HEK293 (cell line): ENCODE measurements around the gene CORO7.

Source experiments
- CTCF ChIA-PET: fragments of 350-600 bp; formaldehyde crosslinking; extraction: SDS; loops from one replicate; lab custom pipeline; 2021; ENCODE audit warnings: antibody characterized with exemption; lab: Yijun Ruan, JAX
- POLR2A ChIA-PET: fragments of 300-600 bp; formaldehyde crosslinking; extraction: SDS; loops from one replicate; lab custom pipeline; 2020; ENCODE audit warnings: antibody characterized with exemption, inconsistent platforms; lab: Yijun Ruan, JAX
- H3K27ac ChIP-seq: fragments of 200-500 bp; sonication (Bioruptor generic); 2 replicates; pipeline ENCODE4 v1.5.1; 2014; ENCODE audit warnings: low read depth, low read length, control low read depth, inconsistent platforms; ENCODE audit errors: extremely low read depth
- H3K36me3 ChIP-seq, 2 experiments: fragments of 200-500 bp in 1 of 2; sonication (Bioruptor generic) in 1 of 2; 1 replicate in 1 of 2; 2 replicates in 1 of 2; pipeline ENCODE4 v1.5.1; 2014 to 2017; ENCODE audit warnings: inconsistent platforms in 2 of 2, low read length in 2 of 2; ENCODE audit not compliant: control insufficient read depth in 2 of 2, insufficient read depth in 1 of 2
- H3K4me1 ChIP-seq: fragments of 200-500 bp; sonication (Bioruptor generic); 2 replicates; pipeline ENCODE4 v1.5.1; 2014; ENCODE audit warnings: mild to moderate bottlenecking, low read length, inconsistent platforms; ENCODE audit not compliant: control insufficient read depth, insufficient read depth
- H3K4me3 ChIP-seq: 2 replicates; pipeline ENCODE4 v1.5.1; 2011; ENCODE audit warnings: low read depth, mild to moderate bottlenecking, control low read depth, low read length, moderate library complexity
- H3K9me3 ChIP-seq: fragments of 200-500 bp; sonication (Bioruptor generic); 2 replicates; pipeline ENCODE4 v1.5.1; 2014; ENCODE audit warnings: low read depth, low read length, inconsistent platforms; ENCODE audit not compliant: control insufficient read depth, insufficient read depth
- BCL11B ChIP-seq: fragments of 450-650 bp; formaldehyde crosslinking; IDR thresholded peaks from 2 replicates; pipeline ENCODE4 v1.5.1; 2016; ENCODE audit warnings: low read depth, missing biosample characterization, missing genetic modification characterization
- EGR2 ChIP-seq: fragments of 450-650 bp; formaldehyde crosslinking; IDR thresholded peaks from 2 replicates; pipeline ENCODE4 v1.5.1; 2016; ENCODE audit warnings: low read depth, missing biosample characterization, missing genetic modification characterization
- KLF17 ChIP-seq: fragments of 450-650 bp; formaldehyde crosslinking; IDR thresholded peaks from 2 replicates; pipeline ENCODE4 v1.5.1; 2016; ENCODE audit warnings: missing biosample characterization, missing genetic modification characterization
- OSR2 ChIP-seq: fragments of 450-650 bp; formaldehyde crosslinking; IDR thresholded peaks from 2 replicates; pipeline ENCODE4 v1.5.1; 2016; ENCODE audit warnings: missing biosample characterization, missing genetic modification characterization
- PRDM4 ChIP-seq: fragments of 450-650 bp; formaldehyde crosslinking; IDR thresholded peaks from 2 replicates; pipeline ENCODE4 v1.5.1; 2017; ENCODE audit warnings: missing biosample characterization, missing genetic modification characterization
- ZBTB17 ChIP-seq: fragments of 450-650 bp; formaldehyde crosslinking; IDR thresholded peaks from 2 replicates; pipeline ENCODE4 v1.5.1; 2016; ENCODE audit warnings: missing biosample characterization, missing genetic modification characterization
- ZFHX2 ChIP-seq: fragments of 450-650 bp; formaldehyde crosslinking; conservative IDR thresholded peaks from 2 replicates; pipeline ENCODE4 v1.5.1; 2016; ENCODE audit warnings: missing biosample characterization, missing genetic modification characterization
- ZFP69B ChIP-seq: fragments of 450-650 bp; formaldehyde crosslinking; IDR thresholded peaks from 2 replicates; pipeline ENCODE4 v1.5.1; 2016; ENCODE audit warnings: missing biosample characterization, missing genetic modification characterization
- ZNF146 ChIP-seq: fragments of 450-650 bp; formaldehyde crosslinking; IDR thresholded peaks from 2 replicates; pipeline ENCODE4 v1.5.1; 2016; ENCODE audit warnings: missing biosample characterization, missing genetic modification characterization
- ZNF16 ChIP-seq: fragments of 450-650 bp; formaldehyde crosslinking; IDR thresholded peaks from 2 replicates; pipeline ENCODE4 v1.5.1; 2016; ENCODE audit warnings: low read depth, missing biosample characterization, missing genetic modification characterization
- ZNF174 ChIP-seq: fragments of 450-650 bp; formaldehyde crosslinking; IDR thresholded peaks from 2 replicates; pipeline ENCODE4 v1.5.0; 2017; ENCODE audit warnings: missing biosample characterization, mild to moderate bottlenecking, missing genetic modification characterization
- ZNF394 ChIP-seq: fragments of 450-650 bp; formaldehyde crosslinking; IDR thresholded peaks from 2 replicates; pipeline ENCODE4 v1.5.1; 2016; ENCODE audit warnings: missing biosample characterization, missing genetic modification characterization, mild to moderate bottlenecking, moderate library complexity, borderline replicate concordance
- ZNF433 ChIP-seq: fragments of 450-650 bp; formaldehyde crosslinking; IDR thresholded peaks from 2 replicates; pipeline ENCODE4 v1.5.1; 2016; ENCODE audit warnings: missing biosample characterization, missing genetic modification characterization, low read depth
- ZNF501 ChIP-seq: fragments of 450-650 bp; formaldehyde crosslinking; IDR thresholded peaks from 2 replicates; pipeline ENCODE4 v1.5.1; 2016; ENCODE audit warnings: missing biosample characterization, missing genetic modification characterization
- ZNF510 ChIP-seq: fragments of 450-650 bp; formaldehyde crosslinking; IDR thresholded peaks from 2 replicates; pipeline ENCODE4 v1.5.1; 2018; ENCODE audit warnings: mild to moderate bottlenecking, missing genetic modification characterization, missing biosample characterization; ENCODE audit not compliant: insufficient replicate concordance
- ZNF530 ChIP-seq: fragments of 450-650 bp; formaldehyde crosslinking; IDR thresholded peaks from 2 replicates; pipeline ENCODE4 v1.5.1; 2016; ENCODE audit warnings: low read depth, missing biosample characterization, missing genetic modification characterization
- ZNF626 ChIP-seq: fragments of 450-650 bp; sonication (Bioruptor Pico); formaldehyde crosslinking; IDR thresholded peaks from 2 replicates; pipeline ENCODE4 v1.5.1; 2018; ENCODE audit warnings: missing biosample characterization, missing genetic modification characterization, inconsistent platforms
- ZNF704 ChIP-seq: fragments of 450-650 bp; formaldehyde crosslinking; IDR thresholded peaks from 2 replicates; pipeline ENCODE4 v1.5.1; 2016; ENCODE audit warnings: missing biosample characterization, missing genetic modification characterization
- ZNF776 ChIP-seq: fragments of 450-650 bp; formaldehyde crosslinking; IDR thresholded peaks from 2 replicates; pipeline ENCODE4 v1.5.0; 2017; ENCODE audit warnings: missing biosample characterization, missing genetic modification characterization, borderline replicate concordance
- ZNF830 ChIP-seq: fragments of 450-650 bp; IDR thresholded peaks from 2 replicates; pipeline ENCODE4 v1.5.0; 2018; ENCODE audit warnings: missing biosample characterization, missing genetic modification characterization, low read depth, mild to moderate bottlenecking, moderate library complexity
- TF ChIP-seq, protein P1 (sequence below): fragments of 450-650 bp; formaldehyde crosslinking; IDR thresholded peaks from 2 replicates; pipeline ENCODE4 v1.5.1; 2016; ENCODE audit warnings: missing biosample characterization, missing genetic modification characterization, borderline replicate concordance
- TF ChIP-seq, protein P2 (sequence below): fragments of 450-650 bp; formaldehyde crosslinking; IDR thresholded peaks from 2 replicates; pipeline ENCODE4 v1.5.1; 2016; ENCODE audit warnings: missing biosample characterization, missing genetic modification characterization
- TF ChIP-seq, protein P3 (sequence below): fragments of 450-650 bp; formaldehyde crosslinking; IDR thresholded peaks from 2 replicates; pipeline ENCODE4 v1.5.1; 2016; ENCODE audit warnings: missing biosample characterization, missing genetic modification characterization

CORO7 gene

DNA sequence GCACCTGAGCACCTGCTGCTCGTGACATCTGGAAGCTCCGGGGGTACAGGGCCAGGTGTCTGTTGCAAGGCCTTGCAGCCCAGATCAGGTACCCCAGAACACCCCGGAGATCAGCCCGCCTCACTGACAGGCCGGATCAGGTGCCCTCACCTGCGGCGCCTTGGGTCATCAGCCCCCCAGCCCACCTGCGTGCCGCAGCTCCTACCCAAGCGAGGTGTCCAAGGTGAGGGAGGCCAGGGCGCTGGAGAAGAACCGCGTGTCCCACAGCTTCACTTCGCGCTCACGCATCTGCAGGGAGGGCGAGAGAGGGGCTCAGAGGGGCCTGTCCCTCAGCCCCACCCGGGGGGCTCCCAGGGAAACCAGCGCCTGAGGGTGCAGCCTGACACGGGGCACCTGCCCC lies 28.6 kb downstream of the CORO7 start:
- Histone ChIP-seq H3K9me3 (no peaks in the 10 kb centered on the region), H3K36me3 (peaks cover 0 to 48% of the 10 kb centered on the region in 2 experiments; a peak in 1 of 3 replicates), H3K4me1 (no peaks in the 10 kb centered on the region), H3K4me3 (no peak overlapping the region), H3K27ac (no peak overlapping the region)
- TF ChIP-seq OSR2 (tag by site-specific recombination) (no peak), ZNF510 (tag by site-specific recombination) (no peak), ZNF433 (no peak), ZNF16 (tag by site-specific recombination) (no peak), ZBTB17 (no peak), ZNF776 (tag by site-specific recombination) (no peak), ZNF830 (tag by site-specific recombination) (no peak), ZNF530 (tag by site-specific recombination) (no peak)
- ChIA-PET POLR2A (no interaction called here), CTCF (interaction anchor here (2.9 to 6.9 kb wide), 2 partner anchors 16 to 28 kb away, joined by 10 to 91 read pairs; no protein-coding TSS in a partner anchor)

GRCh38 chr16:4386951-4387565 lies 29.3 kb downstream of the CORO7 start:
- no peaks in the 10 kb centered on the region for H3K9me3 ChIP-seq
- CTCF ChIA-PET: interaction anchor here (0.5 to 6.9 kb wide), 5 partner anchors 9 to 666 kb away, joined by 3 to 91 read pairs (median 5); no protein-coding TSS in a partner anchor
- POLR2A ChIA-PET: no interaction called here
- TF ChIP-seq ZFHX2 (tag by site-specific recombination) (no peak), ZNF394 (tag by site-specific recombination) (no peak), BCL11B (tag by site-specific recombination) (no peak), ZNF174 (no peak), ZNF501 (tag by site-specific recombination) (no peak), KLF17 (tag by site-specific recombination) (0 out of 2 replicates have a peak, but pooled peaks have one; percentile 2), ZNF146 (no peak), EGR2 (tag by site-specific recombination) (peak; percentile 65; the same call in 1 of the 2 replicates), ZNF704 (tag by site-specific recombination) (no peak), ZFP69B (tag by site-specific recombination) (no peak), ZNF626 (no peak), PRDM4 (tag by site-specific recombination) (no peak)
- TF ChIP-seq, protein P1, sequence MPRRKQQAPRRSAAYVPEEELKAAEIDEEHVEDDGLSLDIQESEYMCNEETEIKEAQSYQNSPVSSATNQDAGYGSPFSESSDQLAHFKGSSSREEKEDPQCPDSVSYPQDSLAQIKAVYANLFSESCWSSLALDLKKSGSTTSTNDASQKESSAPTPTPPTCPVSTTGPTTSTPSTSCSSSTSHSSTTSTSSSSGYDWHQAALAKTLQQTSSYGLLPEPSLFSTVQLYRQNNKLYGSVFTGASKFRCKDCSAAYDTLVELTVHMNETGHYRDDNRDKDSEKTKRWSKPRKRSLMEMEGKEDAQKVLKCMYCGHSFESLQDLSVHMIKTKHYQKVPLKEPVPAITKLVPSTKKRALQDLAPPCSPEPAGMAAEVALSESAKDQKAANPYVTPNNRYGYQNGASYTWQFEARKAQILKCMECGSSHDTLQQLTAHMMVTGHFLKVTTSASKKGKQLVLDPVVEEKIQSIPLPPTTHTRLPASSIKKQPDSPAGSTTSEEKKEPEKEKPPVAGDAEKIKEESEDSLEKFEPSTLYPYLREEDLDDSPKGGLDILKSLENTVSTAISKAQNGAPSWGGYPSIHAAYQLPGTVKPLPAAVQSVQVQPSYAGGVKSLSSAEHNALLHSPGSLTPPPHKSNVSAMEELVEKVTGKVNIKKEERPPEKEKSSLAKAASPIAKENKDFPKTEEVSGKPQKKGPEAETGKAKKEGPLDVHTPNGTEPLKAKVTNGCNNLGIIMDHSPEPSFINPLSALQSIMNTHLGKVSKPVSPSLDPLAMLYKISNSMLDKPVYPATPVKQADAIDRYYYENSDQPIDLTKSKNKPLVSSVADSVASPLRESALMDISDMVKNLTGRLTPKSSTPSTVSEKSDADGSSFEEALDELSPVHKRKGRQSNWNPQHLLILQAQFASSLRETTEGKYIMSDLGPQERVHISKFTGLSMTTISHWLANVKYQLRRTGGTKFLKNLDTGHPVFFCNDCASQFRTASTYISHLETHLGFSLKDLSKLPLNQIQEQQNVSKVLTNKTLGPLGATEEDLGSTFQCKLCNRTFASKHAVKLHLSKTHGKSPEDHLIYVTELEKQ (tag by site-specific recombination): no peak
- TF ChIP-seq, protein P2, sequence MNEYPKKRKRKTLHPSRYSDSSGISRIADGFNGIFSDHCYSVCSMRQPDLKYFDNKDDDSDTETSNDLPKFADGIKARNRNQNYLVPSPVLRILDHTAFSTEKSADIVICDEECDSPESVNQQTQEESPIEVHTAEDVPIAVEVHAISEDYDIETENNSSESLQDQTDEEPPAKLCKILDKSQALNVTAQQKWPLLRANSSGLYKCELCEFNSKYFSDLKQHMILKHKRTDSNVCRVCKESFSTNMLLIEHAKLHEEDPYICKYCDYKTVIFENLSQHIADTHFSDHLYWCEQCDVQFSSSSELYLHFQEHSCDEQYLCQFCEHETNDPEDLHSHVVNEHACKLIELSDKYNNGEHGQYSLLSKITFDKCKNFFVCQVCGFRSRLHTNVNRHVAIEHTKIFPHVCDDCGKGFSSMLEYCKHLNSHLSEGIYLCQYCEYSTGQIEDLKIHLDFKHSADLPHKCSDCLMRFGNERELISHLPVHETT: no peak
- TF ChIP-seq, protein P3, sequence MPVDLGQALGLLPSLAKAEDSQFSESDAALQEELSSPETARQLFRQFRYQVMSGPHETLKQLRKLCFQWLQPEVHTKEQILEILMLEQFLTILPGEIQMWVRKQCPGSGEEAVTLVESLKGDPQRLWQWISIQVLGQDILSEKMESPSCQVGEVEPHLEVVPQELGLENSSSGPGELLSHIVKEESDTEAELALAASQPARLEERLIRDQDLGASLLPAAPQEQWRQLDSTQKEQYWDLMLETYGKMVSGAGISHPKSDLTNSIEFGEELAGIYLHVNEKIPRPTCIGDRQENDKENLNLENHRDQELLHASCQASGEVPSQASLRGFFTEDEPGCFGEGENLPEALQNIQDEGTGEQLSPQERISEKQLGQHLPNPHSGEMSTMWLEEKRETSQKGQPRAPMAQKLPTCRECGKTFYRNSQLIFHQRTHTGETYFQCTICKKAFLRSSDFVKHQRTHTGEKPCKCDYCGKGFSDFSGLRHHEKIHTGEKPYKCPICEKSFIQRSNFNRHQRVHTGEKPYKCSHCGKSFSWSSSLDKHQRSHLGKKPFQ (tag by site-specific recombination): no peak

More at GRCh38 chr16:4386951-4387565, 29.3 kb downstream of the CORO7 start:
- no peak overlapping the region for H3K4me3 ChIP-seq
- H3K27ac ChIP-seq: no peak overlapping the region
- H3K36me3 ChIP-seq: peaks cover 0 to 53% of the 10 kb centered on the region in 2 experiments; a peak in 1 of 3 replicates
- H3K4me1 ChIP-seq: no peaks in the 10 kb centered on the region
